B cell (primary cell): Measurements from ENCODE around the gene PHLDB1. TPM values are rescaled to one million over a fixed set of nuclear protein-coding genes. Genes with fewer than 3 reads are reported as not detected.

Experiments used
- ATAC-seq: fragments of 200-7000 bp; cut with Tn5 transposase; one replicate; pipeline ENCODE4 v1.10.0; 2021; ENCODE audit warnings: low read depth, mild to moderate bottlenecking, moderate number of reproducible peaks, moderate library complexity
- CTCF ChIA-PET: fragments of 350-600 bp; sonication (Branson Sonifier 250); formaldehyde crosslinking; loops from one replicate; lab custom pipeline; 2021; ENCODE audit warnings: antibody characterized with exemption, inconsistent platforms; lab: Charles Lee
- POLR2A ChIA-PET: fragments of 350-600 bp; sonication (Branson Sonifier 250); formaldehyde crosslinking; loops from one replicate; lab custom pipeline; 2021; ENCODE audit warnings: antibody characterized with exemption; lab: Charles Lee
- DNase-seq: peaks from one replicate; pipeline ENCODE4 v3.0.0; 2013
- H2AFZ ChIP-seq: 2 replicates; pipeline ENCODE4 v1.6.1; 2012; ENCODE audit warnings: mild to moderate bottlenecking, low read depth, low read length; ENCODE audit not compliant: insufficient read depth, poor library complexity, severe bottlenecking
- H3K27ac ChIP-seq, 2 donors: 1 replicate in 1 of 2; 2 replicates in 1 of 2; pipeline ENCODE4 v1.5.1; 2012 to 2013; ENCODE audit warnings: low read length in 2 of 2, mild to moderate bottlenecking in 2 of 2, moderate library complexity in 1 of 2
- H3K27me3 ChIP-seq, 4 experiments: fragments of 200-600 bp in 1 of 4; sonication (generic) in 1 of 4; replicated peaks in 1 of 4; 1 replicate in 2 of 4; 2 replicates in 2 of 4; pipeline versions ENCODE4 v1.6.1 to v1.7.0; 2013 to 2016; ENCODE audit warnings: low read length in 3 of 4, mild to moderate bottlenecking in 2 of 4, mixed read lengths in 1 of 4, moderate library complexity in 1 of 4; ENCODE audit not compliant: insufficient read depth in 4 of 4, control insufficient read depth in 3 of 4; ENCODE audit errors: control extremely low read depth in 1 of 4
- H3K36me3 ChIP-seq, 2 experiments: replicated peaks in 1 of 2; 1 replicate in 1 of 2; 2 replicates in 1 of 2; pipeline versions ENCODE4 v1.6.1 to v1.7.1; 2013; ENCODE audit warnings: low read length in 1 of 2; ENCODE audit not compliant: insufficient read depth in 2 of 2, control insufficient read depth in 1 of 2; ENCODE audit errors: control extremely low read depth in 1 of 2, extremely low read depth in 1 of 2
- H3K4me1 ChIP-seq, 2 donors: fragments of 200-600 bp in 1 of 2; sonication (generic) in 1 of 2; 1 replicate in 1 of 2; 2 replicates in 1 of 2; pipeline versions ENCODE4 v1.5.1 to v1.6.1; 2013 to 2017; ENCODE audit warnings: low read length in 2 of 2; ENCODE audit not compliant: control insufficient read depth in 2 of 2, insufficient read depth in 2 of 2
- H3K4me2 ChIP-seq: replicated peaks from 2 replicates; pipeline ENCODE3; 2012; ENCODE audit warnings: mild to moderate bottlenecking, low read depth, low read length; ENCODE audit not compliant: poor library complexity, severe bottlenecking
- H3K4me3 ChIP-seq, 5 experiments: fragments of 200-600 bp in 1 of 5; sonication (generic) in 1 of 5; 1 replicate in 3 of 5; 2 replicates in 2 of 5; pipeline versions ENCODE4 v1.5.1 to v1.7.0; 2011 to 2016; ENCODE audit warnings: low read length in 4 of 5, mild to moderate bottlenecking in 4 of 5, low read depth in 2 of 5, control low read depth in 1 of 5, moderate library complexity in 1 of 5; ENCODE audit not compliant: insufficient read depth in 1 of 5; ENCODE audit errors: control extremely low read depth in 1 of 5, extremely low read depth in 1 of 5
- H3K79me2 ChIP-seq: fragments of 200-600 bp; sonication (generic); one replicate; pipeline ENCODE4 v1.6.0; 2016; ENCODE audit warnings: low read length; ENCODE audit not compliant: control insufficient read depth, insufficient read depth
- H3K9ac ChIP-seq: fragments of 200-600 bp; sonication (generic); 2 replicates; pipeline ENCODE4 v1.6.1; 2017; ENCODE audit warnings: mild to moderate bottlenecking, low read length, moderate library complexity
- H3K9me3 ChIP-seq, 3 donors: one replicate each; pipeline versions ENCODE4 v1.6.1 to v1.7.1; 2013; ENCODE audit warnings: low read length in 2 of 3; ENCODE audit not compliant: control insufficient read depth in 2 of 3, insufficient read depth in 1 of 3; ENCODE audit errors: control extremely low read depth in 1 of 3
- H4K20me1 ChIP-seq: 2 replicates; pipeline ENCODE4 v1.6.0; 2012; ENCODE audit warnings: mild to moderate bottlenecking, low read length; ENCODE audit not compliant: insufficient read depth, control insufficient read depth, poor library complexity, severe bottlenecking
- H3K27ac Mint-ChIP-seq: one replicate; pipeline ENCODE4 v1.8.0; 2021; ENCODE audit warnings: mixed read lengths
- H3K27me3 Mint-ChIP-seq: one replicate; pipeline ENCODE4 v1.8.0; 2021; ENCODE audit warnings: mixed read lengths
- H3K4me1 Mint-ChIP-seq: one replicate; pipeline ENCODE4 v1.8.0; 2021; ENCODE audit warnings: mixed read lengths
- H3K4me3 Mint-ChIP-seq: one replicate; pipeline ENCODE4 v1.8.0; 2021; ENCODE audit warnings: mixed read lengths
- H3K9me3 Mint-ChIP-seq: one replicate; pipeline ENCODE4 v1.8.0; 2022; ENCODE audit warnings: mixed read lengths; ENCODE audit not compliant: insufficient read depth
- EZH2 ChIP-seq: IDR thresholded peaks from 2 replicates; pipeline ENCODE4 v1.6.1; 2012; ENCODE audit warnings: borderline replicate concordance, low read depth, mild to moderate bottlenecking, moderate library complexity, low read length; ENCODE audit not compliant: insufficient read depth, poor library complexity, severe bottlenecking
- WGBS: methylation state at CpG from one replicate; pipeline ENCODE4 v1.1.5; 2013; ENCODE audit warnings: missing lambda C conversion rate; ENCODE audit not compliant: insufficient coverage; 5-methylcytosine and 5-hydroxymethylcytosine counted together
- intact Hi-C: fragments of 100-400 bp; cut with micrococcal nuclease; formaldehyde crosslinking; loops from one replicate; pipeline ENCODE4 v1.10.0; 2022
- polyA plus RNA-seq: library from polyadenylated mRNA; depleted of rRNA; stranded (reverse); fragments of >200 nt; gene quantifications from 2 replicates; pipeline ENCODE4 v1.2.3, GENCODE V29; 2012
- total RNA-seq, 2 donors: library from RNA; stranded (reverse); fragments of 120-200 nt in 1 of 2; gene quantifications; 1 replicate in 1 of 2; 2 replicates in 1 of 2; pipeline versions ENCODE4 v1.2.3 to v1.2.4, GENCODE V29; 2013 to 2022
- TF ChIP-seq, protein P1 (sequence below): fragments of 200-600 bp; IDR thresholded peaks from one replicate; pipeline ENCODE4 v1.8.0; 2022; ENCODE audit warnings: antibody characterized with exemption, mild to moderate bottlenecking

The PHLDB1 gene
- total and polyA plus RNA-seq, 2 donors (not counting 1 experiment from before 2014, with no cell fraction given), result 0.46 to 2.4 TPM

DNA sequence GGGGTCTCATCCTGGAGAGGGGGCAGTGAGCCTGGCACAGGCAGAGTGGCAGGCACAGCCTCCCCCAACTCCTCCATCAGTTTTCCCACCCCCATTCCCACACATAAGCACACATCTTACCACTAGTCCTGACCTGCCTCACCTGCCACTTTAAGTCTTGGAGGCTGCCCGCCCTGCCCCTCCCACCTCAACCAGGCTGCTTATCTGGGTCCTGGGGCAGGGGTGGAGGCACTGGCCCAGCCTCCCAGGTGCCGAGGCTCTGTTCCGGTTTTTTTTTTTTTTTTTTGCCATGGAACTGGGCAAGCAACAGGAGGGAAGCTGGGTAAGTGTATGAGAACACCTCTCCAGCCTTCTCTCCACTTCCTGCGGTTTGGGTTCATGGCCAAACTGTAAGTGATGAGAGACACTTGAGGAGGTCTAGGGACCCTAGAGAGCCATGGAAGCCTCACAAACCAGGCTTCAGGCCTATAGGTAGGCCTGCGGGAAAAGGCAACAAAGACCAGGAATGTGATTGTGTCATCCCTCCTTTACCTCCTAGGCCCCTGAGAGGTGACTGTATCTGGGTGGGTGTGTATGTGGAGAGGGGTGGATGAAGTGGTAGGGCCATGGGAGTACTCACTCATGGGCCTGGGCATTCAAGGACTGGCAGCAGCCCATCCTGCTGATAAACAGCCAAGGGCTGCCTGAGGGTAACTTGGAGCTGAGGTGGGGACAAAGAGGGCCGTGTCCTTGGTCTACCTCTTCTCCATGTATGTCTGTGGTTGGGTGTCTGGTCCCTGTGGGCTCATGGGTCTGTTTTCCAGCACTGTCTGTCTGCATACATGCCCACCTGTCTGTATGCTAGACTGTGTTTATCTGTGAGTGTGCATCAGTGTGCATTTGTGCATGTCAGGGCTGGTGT, 22.6 kb downstream of the PHLDB1 start:
- Mint-ChIP-seq H3K4me3 (no peak overlapping the region), H3K27ac (no peak overlapping the region), H3K4me1 (no peaks in the 10 kb centered on the region), H3K27me3 (peaks cover 4% of the 10 kb centered on the region), H3K9me3 (no peaks in the 10 kb centered on the region)
- no peaks in the 10 kb centered on the region for H3K79me2 ChIP-seq
- ATAC-seq (no peak), DNase-seq (no peak)
- no peak overlapping the region for H3K4me3 ChIP-seq
- H3K27ac ChIP-seq, result no peak overlapping the region
- POLR2A ChIA-PET, result no interaction called here
- TF ChIP-seq, protein P1, sequence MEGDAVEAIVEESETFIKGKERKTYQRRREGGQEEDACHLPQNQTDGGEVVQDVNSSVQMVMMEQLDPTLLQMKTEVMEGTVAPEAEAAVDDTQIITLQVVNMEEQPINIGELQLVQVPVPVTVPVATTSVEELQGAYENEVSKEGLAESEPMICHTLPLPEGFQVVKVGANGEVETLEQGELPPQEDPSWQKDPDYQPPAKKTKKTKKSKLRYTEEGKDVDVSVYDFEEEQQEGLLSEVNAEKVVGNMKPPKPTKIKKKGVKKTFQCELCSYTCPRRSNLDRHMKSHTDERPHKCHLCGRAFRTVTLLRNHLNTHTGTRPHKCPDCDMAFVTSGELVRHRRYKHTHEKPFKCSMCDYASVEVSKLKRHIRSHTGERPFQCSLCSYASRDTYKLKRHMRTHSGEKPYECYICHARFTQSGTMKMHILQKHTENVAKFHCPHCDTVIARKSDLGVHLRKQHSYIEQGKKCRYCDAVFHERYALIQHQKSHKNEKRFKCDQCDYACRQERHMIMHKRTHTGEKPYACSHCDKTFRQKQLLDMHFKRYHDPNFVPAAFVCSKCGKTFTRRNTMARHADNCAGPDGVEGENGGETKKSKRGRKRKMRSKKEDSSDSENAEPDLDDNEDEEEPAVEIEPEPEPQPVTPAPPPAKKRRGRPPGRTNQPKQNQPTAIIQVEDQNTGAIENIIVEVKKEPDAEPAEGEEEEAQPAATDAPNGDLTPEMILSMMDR, result no peak
- no peak for TF ChIP-seq EZH2
- CTCF ChIA-PET, result no interaction called here
- intact Hi-C loops, result no loop called here
- WGBS, result 68% methylated on average over 2 of the region's 6 CpGs
- H3K9me3 ChIP-seq, result no peaks in the 10 kb centered on the region
- H3K9ac ChIP-seq, result no peak overlapping the region
- H3K4me1 ChIP-seq, result no peaks in the 10 kb centered on the region
- H3K36me3 ChIP-seq, result no peaks in the 10 kb centered on the region
- no peaks in the 10 kb centered on the region for H4K20me1 ChIP-seq
- H3K4me2 ChIP-seq, result no peak overlapping the region
- no peak overlapping the region for H2AFZ ChIP-seq
- H3K27me3 ChIP-seq, result peaks cover 0 to 4% (median under 1%) of the 10 kb centered on the region in 4 experiments
